ENCODE data around the gene PLOD2. TPM values are rescaled to one million over a fixed set of nuclear protein-coding genes. Genes with fewer than 3 reads are reported as not detected.

Gene PLOD2
- total and polyA plus RNA-seq, 2 of the 8 experiments (the other 6 are each of a cell fraction or from before 2014, with no cell fraction given): 4.0 to 28.7 TPM

DNA sequence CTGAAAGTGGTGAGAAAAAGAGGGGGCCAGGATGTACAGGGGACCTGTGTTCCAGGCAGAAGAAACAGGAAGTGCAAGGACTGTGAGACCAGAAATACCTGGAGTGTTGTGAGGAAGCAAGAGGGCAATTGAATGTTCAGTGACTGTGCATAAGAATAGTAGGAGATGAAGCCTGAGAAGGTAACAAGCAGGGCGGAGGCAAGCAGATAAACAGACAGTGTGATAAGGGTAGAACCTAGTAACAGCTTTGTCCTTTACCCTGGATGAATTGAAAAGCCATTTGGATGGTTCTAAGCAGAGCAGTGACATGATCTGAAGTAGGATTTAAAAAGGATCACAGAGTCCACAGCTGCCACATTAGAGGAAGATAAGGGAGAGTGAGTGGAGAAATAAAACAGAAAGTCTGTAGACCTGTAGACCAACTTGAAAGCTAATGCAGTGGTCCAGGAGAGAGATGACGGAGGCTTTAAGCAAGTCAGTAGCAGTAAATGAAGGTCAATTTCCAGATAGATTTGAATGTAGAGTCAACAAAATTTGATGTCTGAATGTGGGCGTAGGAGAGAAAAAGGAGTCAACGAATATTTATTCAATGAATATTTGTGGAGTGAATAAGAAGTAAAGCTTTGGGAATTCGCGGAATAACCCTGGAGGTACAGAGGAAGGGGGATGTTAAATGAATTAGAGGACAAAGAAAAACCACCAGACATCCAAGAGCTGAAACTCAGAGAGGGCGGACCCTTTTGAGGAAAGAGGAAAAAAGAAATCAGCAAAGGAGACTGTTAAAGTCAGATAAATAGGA is 4.2 kb upstream of the PLOD2 start (continued):
- TF ChIP-seq GTF2F1 (IDR thresholded peaks at IDR 0.05; ENCODE audit: borderline replicate concordance, low read depth, low read length) (no peak), SAP30 (IDR thresholded peaks at IDR 0.05; ENCODE audit: insufficient read depth, insufficient replicate concordance, low read length) (no peak)
- TF ChIP-seq, protein P1, sequence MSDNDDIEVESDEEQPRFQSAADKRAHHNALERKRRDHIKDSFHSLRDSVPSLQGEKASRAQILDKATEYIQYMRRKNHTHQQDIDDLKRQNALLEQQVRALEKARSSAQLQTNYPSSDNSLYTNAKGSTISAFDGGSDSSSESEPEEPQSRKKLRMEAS (IDR thresholded peaks at IDR 0.05): no peak

All from H1 (cell line).